ENCODE measurements around the gene PI4KA. TPM values are rescaled to one million over a fixed set of nuclear protein-coding genes. Genes with fewer than 3 reads are reported as not detected.

The PI4KA gene
- total and polyA plus RNA-seq, 4 donors: 35.4 to 107 (median 50.3) TPM

GRCh38 chr22:20808844-20809243 lies 49.8 kb downstream of the PI4KA start:
- Histone ChIP-seq H3K27ac (ENCODE audit: low read depth in 1 of 2, low read length in 1 of 2) (no peak overlapping the region), H3K27me3 (ENCODE audit: control insufficient read depth in 3 of 3, insufficient read depth in 3 of 3, low read length in 2 of 3) (no peaks in the 10 kb centered on the region), H3K9ac (ENCODE audit: insufficient read depth in 1 of 2, low read length in 2 of 2) (no peak overlapping the region), H3K9me3 (ENCODE audit: control insufficient read depth in 4 of 4, insufficient read depth in 3 of 4, low read length in 3 of 4) (no peaks in the 10 kb centered on the region), H3K36me3 (ENCODE audit: control insufficient read depth in 4 of 4, insufficient read depth in 4 of 4, low read length in 4 of 4) (peaks cover 12 to 61% (median 25%) of the 10 kb centered on the region in 4 donors), H3K4me1 (ENCODE audit: control insufficient read depth in 5 of 5, insufficient read depth in 5 of 5, low read length in 5 of 5) (peaks cover 0 to 1% (median 0%) of the 10 kb centered on the region in 5 donors), H3K4me3 (no peak overlapping the region)
- DNase-seq: no peak
- TF ChIP-seq CTCF (IDR thresholded peaks at IDR 0.05; ENCODE audit: control extremely low read depth, extremely low read depth): no peak
- WGBS, 2 donors: 67 to 73% methylated on average over 4 of the region's 4 CpGs
- no peak for ATAC-seq (ENCODE audit: insufficient read depth, low FRiP score)

- Histone ChIP-seq H3K9me3 (ENCODE audit: control insufficient read depth in 4 of 4, insufficient read depth in 3 of 4, low read length in 3 of 4) (no peaks in the 10 kb centered on the region), H3K27me3 (ENCODE audit: control insufficient read depth in 3 of 3, insufficient read depth in 3 of 3, low read length in 2 of 3) (no peaks in the 10 kb centered on the region), H3K27ac (ENCODE audit: low read depth in 1 of 2, low read length in 1 of 2) (no peak overlapping the region), H3K4me3 (no peak overlapping the region), H3K36me3 (ENCODE audit: control insufficient read depth in 4 of 4, insufficient read depth in 4 of 4, low read length in 4 of 4) (peaks cover 13 to 64% (median 25%) of the 10 kb centered on the region in 4 donors), H3K4me1 (ENCODE audit: control insufficient read depth in 5 of 5, insufficient read depth in 5 of 5, low read length in 5 of 5) (peaks cover 0 to 1% (median 0%) of the 10 kb centered on the region in 5 donors), H3K9ac (ENCODE audit: insufficient read depth in 1 of 2, low read length in 2 of 2) (no peak overlapping the region)
- ATAC-seq (ENCODE audit: insufficient read depth, low FRiP score) (no peak), DNase-seq (no peak)
- no peak for TF ChIP-seq CTCF (IDR thresholded peaks at IDR 0.05; ENCODE audit: control extremely low read depth, extremely low read depth)
- 89 to 91% methylated on average over 4 of the region's 4 CpGs for WGBS, 2 donors
Measured at GRCh38 chr22:20807315-20807752, 51.3 kb downstream of the PI4KA start.

- H3K9ac ChIP-seq (ENCODE audit: insufficient read depth in 1 of 2, low read length in 2 of 2): no peak overlapping the region
Measured at GRCh38 chr22:20805972-20806471, 52.6 kb downstream of the PI4KA start.

More at GRCh38 chr22:20805972-20806471, 52.6 kb downstream of the PI4KA start:
- Histone ChIP-seq H3K36me3 (ENCODE audit: control insufficient read depth in 4 of 4, insufficient read depth in 4 of 4, low read length in 4 of 4) (peaks cover 6 to 68% (median 22%) of the 10 kb centered on the region in 4 donors), H3K9me3 (ENCODE audit: control insufficient read depth in 4 of 4, insufficient read depth in 3 of 4, low read length in 3 of 4) (no peaks in the 10 kb centered on the region), H3K4me1 (ENCODE audit: control insufficient read depth in 5 of 5, insufficient read depth in 5 of 5, low read length in 5 of 5) (peaks cover 0 to 1% (median 0%) of the 10 kb centered on the region in 5 donors), H3K27me3 (ENCODE audit: control insufficient read depth in 3 of 3, insufficient read depth in 3 of 3, low read length in 2 of 3) (no peaks in the 10 kb centered on the region), H3K4me3 (no peak overlapping the region), H3K27ac (ENCODE audit: low read depth in 1 of 2, low read length in 1 of 2) (no peak overlapping the region)
- no peak for TF ChIP-seq CTCF (IDR thresholded peaks at IDR 0.05; ENCODE audit: control extremely low read depth, extremely low read depth)
- DNase-seq (no peak), ATAC-seq (ENCODE audit: insufficient read depth, low FRiP score) (no peak)
- 82 to 88% methylated on average over 3 of the region's 3 CpGs for WGBS, 2 donors

Data from lung (tissue), 12 donors.